Glomerular visceral epithelial cell (primary cell): ENCODE data around the gene EIF3L.

Experiments
- DNase-seq: peaks from one replicate; pipeline ENCODE4 v3.0.0-alpha.2; 2016; ENCODE audit errors: extremely low spot score

Gene EIF3L

DNA sequence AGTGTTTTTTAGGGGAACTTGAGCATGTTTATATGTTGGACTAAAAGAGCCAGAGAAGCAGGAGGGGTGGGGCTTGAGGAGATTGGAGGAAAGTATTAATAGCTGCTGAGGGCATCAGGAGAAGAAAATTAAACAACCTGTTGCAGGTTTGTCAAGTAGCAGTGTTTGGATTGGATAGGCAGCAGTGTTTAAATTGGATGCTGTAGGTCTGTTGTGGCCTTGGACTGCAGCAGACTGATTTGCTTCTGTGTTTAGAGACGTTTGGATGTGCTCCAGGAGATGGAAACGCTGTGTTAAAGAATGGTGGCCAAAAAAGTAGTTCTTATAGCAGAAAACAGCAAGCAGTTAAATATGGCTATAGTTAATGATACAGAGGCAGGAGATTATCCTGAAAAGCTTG lies 5.7 kb downstream of the EIF3L start:
- no peak for DNase-seq

DNA sequence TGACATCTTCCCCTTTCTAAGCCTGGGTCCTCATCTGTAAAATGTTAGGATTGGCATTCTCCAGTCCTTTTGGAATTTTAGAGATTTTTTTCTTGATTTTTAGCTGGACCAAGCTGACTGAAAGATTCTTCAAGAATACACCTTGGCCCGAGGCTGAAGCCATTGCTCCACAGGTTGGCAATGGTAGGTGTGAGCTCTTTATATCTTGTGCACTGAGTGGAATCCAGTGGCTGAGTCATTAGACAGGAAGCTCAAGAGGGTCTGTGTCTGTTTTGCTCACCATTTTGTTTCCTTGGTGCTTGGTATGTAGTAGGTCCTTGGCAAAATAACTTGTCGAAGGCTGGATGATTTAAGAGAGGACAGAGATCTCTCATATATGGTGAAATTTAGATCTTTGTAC lies 6.2 kb downstream of the EIF3L start:
- DNase-seq = no peak

DNA sequence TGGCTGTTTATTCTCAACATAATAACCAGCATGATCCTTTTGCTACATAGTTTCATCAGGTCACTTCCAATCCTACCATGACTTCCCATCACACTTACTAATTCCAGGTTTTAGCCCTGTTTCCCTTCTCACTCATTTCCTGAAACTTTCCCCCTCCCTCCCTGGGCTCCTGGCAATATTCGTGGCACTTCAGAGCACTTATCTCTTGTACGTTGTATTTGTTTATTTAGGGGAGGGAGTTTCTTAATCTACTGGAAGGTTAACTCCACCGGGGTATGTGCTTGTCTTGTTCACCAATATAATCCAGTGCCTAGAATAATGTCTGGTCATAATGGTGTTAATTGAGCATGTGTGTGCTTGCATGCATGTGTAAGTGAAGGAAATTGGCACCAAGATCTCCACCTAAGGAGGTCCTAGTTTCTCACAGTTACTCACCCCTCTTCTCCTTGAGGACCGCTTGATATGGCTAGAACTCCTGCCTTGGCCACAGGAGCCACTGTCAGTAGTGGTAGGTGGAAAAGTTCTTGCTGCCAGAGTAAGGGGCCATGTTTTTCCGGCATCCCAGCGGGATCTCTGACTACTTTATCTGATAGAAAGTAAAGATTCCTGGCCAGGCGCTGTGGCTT lies 11.7 kb downstream of the EIF3L start:
- no peak for DNase-seq

DNA sequence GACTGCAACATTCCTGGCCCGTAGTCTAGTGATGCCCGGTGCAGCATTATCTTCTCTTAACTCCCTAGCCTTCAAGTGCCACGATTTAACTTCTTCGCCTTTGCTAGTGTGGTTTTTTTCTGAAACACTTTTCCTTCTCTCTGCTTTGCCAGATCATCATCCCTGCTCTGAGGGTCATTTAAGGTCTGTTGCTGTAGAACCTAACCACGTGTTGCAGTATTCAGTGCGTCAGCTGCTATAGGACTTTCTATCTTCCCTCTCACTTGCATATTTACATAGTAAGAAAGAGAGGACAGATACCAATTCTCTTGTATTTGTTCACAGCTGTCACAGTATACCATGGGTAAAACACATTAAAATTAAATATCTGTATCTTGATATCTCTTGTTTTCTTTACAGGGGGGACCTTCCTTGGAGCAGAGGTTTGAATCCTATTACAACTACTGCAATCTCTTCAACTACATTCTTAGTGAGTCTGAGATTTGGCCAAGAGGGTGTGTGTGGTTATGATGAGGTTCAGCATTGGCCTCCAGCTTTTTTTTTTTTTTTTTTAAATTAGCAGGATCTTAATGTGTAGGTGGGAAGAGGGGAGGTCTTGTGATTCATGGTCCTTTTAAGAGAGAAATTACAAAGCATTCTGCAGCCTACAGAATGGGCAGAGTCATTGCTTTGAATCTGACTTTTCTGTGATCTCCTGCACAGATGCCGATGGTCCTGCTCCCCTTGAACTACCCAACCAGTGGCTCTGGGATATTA lies 13.5 kb downstream of the EIF3L start:
- no peak for DNase-seq

DNA sequence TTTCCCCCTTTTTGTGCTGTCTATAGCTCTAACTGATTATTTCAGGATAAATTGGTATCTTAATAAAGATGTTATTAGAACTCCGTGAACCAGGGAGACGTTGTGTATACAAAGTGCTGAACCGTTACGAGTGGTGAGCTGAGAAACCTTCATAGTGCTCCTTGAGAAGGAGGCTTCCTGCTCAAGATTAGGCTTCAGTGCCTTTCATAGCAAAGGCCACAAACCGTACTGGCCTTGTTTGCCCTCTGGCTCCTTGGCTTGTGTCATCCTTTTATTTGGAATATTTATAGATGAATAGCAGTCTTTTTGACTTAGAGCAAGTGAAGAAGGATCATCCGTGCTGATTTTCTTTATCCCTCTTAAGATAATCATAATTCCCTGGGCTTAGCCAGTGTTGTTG lies 16.3 kb downstream of the EIF3L start:
- no peak for DNase-seq

DNA sequence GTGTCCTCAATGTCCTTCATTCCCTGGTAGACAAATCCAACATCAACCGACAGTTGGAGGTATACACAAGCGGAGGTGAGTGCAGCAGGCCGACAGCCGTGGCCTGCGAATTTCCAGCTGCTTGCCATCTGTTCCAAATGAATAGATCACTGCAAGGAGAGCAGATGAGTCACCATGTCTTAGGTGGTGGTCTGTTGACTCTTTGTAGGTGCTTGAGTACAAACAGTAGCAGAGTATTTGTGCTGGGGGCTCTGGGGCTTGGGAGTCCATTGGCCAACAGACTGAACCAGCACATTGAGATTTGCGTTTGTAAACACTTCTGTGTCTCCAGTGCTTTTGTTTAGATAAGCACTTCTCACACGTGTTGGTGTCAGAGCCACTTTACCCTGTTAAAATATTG lies 21.1 kb downstream of the EIF3L start:
- DNase-seq = no peak

DNA sequence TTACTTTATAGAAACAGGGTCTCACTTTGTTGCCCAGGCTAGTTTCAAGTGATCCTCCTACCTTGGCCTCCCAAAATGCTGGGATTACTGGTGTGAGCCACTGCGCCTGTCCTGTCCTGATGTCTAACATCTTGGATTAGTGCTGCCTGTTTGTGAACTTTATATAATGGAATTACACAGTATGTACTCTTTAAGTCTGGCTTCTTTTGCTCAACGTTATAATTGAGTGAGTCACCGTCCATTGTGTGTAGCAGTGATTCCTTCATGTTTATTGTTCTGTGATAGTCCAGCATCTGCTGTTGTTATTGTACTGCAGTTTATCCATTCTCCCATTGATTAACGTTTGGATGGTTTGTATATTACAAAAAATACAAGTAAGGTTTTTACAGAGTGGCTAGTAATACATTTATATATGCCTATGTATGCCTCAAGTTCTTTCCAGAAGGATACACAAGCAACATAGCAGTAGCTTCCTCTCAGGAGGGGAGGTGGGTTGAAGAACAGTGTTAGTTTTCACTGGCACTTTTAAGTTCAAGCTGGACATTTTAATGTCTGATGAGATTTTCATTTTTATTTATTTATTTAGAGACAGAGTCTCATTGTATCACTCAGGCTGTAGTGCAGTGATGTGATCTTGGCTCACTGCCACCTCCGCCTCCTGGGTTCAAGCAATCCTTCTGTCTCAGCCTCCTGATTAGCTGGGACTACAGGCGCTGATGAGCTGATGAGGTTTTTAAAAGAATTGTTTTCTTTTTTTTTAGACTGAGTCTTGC lies 31.6 kb downstream of the EIF3L start:
- DNase-seq = no peak

DNA sequence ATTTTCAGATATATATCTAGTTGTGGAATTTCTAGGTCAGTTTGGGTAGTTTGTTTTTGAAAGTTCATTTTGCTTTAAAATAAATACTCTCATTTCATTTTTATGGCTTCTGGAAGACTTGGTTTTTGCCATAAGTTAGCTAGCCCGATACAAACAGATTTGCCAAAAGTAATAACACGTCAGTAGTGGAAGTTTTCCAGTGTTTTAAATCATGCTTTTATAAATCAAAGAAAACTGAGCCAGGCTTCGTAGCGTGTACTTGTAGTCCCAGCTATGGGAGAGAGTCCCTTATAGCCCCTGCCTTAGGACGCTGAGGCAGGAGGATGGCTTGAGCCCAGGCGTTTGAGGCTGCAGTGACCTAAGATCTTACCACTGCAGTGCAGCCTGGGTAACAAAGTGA lies 35.2 kb downstream of the EIF3L start:
- no peak for DNase-seq

DNA sequence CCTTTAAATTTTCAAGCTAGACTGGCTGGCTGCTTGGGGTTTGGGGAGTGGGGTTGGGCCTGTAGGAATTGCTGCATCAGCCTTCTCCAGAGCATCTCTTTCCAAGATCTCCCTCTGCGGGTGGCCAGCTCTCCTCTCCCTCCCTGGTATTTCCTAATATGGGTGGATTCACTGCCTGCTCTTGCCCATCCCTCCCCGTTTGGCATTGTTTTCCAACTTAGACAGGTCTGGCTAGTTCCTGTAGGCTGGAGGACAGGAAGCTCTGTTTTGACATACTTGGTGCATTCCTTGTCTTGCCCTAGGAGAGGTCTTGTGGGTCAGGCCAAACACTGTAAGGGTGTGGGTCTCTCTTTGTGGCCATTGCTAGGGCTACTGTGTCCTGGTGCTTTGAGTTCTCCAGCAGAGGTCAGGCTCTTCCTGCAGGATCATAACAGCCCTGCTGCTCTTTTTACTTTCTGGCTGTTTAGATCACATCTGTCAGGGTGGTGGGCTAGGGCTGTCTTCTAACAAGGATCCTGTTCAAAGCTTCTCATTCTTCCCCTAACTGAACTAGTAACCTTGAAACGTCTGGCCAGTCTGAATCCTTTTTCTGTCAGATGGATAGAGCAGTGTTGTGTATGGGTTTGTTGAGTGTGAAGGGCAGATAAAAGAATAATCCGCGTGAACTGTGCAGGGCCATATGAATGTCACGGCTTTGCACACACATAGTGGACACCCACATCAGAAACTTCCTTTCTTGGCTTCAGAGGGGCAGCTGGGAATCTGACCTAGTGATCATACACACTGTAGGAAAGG lies 38.6 kb downstream of the EIF3L start:
- DNase-seq = no peak

DNA sequence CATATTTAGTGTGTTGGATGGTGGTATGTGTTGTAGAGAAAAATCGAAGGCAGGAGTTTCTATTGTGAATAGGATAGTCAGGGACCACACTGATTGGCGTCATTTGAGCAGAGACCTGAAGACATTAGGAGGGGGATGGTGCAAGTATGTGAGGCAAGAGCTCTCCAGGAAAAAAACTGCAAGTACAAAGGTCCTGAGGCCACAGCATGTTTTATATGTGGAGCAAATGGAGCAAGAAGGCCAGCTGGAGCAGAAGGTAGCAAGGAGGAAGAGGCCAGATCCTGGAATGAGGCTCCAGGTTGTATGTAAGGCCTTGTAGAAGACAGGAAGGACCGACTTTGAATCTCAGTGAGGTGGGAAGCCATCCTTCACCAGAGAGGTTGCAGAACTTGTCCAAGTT lies 42.7 kb downstream of the EIF3L start:
- DNase-seq = no peak

DNA sequence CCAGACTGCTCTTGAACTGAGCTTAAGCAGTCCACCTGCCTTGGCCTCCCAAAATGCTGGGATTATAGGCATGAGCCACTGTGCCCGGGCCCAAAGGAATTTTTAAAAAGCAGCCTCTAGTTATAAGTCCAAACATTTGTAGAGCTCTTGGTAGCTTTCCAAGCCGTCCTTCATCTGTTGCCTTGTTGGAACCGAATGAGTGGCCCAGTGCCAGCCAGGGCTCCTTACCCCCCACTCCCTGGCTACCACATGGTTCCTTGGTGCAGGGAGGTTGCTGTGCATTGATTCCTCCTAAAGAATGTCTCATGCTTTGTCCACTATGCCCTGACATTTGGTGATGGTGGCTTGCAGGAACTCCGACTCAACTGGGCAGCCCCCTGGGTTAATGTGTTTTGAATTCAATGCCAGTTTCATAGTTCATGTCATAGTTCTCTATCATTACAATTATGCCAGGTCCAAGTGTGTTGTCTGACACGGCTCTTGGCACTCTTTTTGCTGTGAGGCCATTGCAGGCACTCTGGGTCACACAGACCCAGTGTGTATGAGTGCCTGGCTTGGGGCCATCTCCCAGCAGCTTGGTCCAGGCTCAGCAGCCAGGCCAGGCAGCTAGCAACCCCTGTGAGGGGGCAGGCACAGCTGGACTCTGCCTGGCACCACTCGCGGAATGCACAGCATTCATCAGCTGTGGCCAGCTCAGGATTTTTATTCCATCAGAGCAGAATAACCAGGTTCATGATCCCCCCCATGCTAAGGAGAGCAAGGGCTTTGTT lies 43.5 kb downstream of the EIF3L start:
- DNase-seq = no peak

DNA sequence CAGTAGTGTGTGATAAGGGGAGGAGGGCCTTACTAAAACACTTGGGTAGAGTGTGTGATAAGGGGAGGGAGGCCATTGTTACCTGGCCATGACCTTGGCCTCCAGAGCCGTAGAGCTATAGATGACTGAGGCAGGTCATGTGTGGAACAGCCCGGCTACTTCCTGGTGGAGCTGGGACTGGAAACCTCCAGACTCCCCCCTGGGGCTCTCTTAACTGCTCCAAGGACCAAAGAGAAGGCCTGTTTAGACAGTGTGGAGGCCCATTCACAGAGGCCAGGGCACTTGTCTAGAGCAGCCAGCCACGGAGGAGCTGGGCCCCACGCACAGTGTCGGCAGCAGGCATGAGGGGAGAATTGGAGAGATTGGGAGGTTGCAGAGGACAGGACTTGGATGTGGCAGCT lies 44.4 kb downstream of the EIF3L start:
- no peak for DNase-seq

DNA sequence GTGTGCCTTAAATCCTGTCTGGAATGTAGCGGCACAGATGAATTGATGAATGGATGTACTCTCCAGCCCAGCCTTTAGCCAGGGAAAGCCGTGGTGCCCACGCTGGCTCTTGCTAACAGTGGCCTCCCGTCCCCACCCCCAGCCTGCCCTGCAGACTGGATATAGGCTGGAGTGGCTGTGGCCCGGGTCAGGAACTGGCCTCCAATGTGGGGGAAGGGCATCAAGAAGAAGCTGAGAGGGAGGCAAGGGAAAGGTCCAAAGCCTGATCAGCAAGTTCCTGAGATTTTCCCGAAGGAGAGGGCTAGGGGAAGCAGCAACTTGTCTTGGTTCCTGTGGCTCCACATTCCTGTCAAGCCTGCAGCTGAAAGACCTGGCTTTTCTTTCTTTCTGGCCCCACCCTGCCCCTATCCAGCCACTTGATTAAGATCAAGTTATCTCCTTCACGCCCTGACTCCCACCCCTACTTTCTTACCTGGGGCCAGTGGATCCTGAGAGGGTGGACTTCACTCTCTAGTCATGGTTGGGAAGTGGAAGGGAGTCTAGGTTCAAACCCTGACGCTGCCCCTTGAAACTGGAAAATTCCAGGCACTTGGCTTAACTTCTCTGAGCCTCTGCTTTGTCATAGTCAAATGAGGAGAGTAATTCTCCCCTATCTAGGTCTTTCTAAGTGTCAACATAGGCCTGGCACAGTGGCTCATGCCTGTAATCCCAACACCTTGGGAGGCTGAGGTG lies 45.9 kb downstream of the EIF3L start:
- no peak for DNase-seq

DNA sequence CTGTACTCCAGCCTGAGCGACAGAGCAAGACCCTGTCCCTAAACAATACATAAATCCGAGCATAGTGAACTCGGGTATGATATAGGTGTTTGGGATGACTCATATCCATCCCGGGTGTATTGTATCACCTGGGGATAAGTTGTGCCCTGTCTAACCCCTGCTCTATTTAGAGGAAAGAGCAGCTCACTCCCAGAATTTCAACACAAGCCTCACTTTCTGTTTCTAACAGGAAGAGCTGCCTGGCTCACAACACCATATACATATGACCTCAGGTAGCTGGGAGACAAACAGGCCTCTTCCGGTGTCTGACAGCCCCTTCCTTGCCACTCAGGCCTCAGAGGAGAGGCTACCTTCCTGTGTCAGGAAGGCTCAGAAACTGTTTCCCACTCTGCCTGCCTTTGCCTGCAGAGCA lies 47.0 kb downstream of the EIF3L start:
- DNase-seq = no peak

DNA sequence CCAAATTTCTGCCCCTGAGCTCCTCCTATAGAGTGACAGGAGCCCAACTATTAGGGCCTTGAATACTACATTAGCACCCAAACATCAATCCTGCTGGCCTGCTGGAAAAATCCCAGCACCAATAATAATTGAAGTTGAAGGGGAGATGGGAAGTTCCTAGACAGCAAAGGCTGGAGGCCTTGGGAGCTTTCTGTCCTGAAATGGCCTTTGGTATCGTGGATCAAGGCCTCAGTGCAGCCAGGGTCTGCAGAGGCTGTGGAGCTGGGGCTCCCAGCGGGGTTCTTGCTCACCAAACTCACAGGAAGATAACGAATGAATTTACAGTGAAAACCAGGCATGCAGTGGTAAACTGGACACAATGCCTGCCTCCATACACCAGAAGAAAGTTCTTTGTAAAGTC lies 47.7 kb downstream of the EIF3L start:
- no peak for DNase-seq

DNA sequence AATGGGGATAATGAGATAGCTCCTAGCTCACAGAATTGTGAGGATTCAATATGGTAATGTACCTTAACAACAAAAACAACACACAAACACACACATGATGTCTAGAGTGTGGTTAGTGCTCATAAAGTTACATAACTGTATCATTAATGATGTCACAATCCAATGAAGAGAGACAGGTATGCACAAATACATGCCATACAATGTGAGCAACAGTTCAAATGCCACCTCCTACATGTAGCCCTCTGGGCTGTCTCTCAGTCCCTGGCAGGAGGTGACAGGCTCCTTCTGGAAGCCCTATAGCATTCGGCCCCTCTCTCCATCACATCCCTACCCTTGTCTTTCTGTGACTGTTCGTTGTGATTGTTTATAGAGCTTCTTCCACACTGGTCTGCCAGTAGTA lies 48.6 kb downstream of the EIF3L start:
- DNase-seq = no peak

DNA sequence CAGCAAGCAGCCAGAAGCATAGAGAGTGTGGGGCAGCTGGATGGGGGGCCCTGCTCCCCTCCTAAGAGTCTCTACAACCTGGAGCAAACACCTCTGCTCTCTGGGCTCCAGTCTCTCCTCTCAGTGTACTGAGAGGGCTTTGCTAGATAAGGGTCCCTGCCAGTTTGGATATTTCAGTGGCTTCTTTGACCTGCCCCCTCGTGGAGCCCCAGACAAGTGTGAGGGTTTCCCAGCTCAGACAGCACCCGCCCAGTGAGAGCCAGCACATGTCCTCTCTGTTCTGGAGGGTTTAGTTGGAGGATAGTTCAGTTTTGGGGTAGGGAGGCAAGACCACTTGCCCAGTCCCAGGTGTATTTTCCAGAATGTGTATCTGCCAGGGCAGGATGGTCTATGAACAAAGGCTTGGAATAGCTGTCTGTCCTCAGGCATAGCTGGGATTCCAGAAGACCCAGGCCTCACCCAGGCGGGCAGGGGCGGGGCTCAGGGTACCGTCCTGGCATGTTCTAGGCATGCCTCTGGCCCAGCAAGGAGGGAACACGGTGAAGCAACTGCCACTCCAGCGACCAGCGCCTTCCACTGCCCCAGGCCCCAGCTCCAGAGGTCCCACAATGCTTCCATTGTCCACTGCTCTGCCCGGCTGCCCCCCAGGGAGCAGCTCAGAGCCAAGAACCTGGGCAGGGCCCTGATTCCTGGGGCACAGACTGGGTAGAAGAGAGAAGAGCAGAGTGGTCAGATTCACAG lies 49.4 kb downstream of the EIF3L start:
- peak; percentile 45 for DNase-seq

DNA sequence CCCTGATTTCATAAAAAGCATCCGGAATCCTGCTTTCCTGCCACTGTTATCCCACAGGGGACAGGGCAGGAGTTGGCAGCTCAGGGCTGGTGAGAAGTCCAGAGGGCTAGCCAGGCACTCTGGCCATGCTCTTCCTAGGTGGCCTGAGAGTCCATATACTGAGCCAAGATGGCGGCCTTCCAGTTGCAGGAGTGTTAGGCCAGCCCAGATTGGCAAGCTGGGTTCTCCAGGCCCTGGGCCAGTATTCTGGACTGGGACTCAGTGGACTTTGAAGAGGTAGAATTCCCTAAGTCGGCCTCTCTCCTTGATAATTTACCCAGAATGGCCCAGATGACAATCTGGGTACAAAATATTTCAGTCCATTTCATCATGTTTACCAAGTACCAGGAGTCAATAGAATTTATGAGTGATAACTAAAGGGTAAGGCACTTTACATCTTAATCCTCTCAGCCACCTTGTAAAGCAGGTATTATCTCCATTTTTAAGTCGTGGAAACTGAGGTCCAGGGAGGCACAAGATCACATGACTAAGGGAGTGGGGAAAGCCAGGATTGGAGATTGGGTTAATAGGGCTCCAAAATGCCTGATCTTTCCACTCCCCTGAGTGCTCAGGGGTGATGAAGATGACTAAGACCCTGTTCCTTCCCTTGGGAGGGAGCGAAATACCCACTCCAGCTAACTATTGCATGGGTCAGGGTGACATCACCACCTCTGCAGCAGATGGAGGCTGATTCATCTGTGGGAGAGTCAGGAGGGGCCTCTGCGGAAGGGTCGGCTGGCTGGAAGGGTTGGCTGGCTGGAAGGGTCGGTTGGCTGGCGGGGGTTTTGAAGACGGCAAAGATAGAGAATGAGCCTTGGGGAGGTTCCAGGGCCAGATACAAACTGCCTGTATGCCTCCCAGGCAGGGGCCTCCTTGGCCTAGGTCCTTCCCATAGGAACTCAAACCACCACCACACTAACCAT lies 55.6 kb downstream of the EIF3L start:
- DNase-seq = peak; percentile 94
